Neural cell (in vitro differentiated cells): ENCODE data around the gene DNAI1. TPM values are rescaled to one million over a fixed set of nuclear protein-coding genes. Genes with fewer than 3 reads are reported as not detected.

ENCODE experiments used
- H2AFZ ChIP-seq: fragments of 200-600, 300-800 bp; sonication (generic), shearing (Covaris generic); 2 replicates; pipeline ENCODE4 v1.6.0; 2014; ENCODE audit warnings: low read depth, mild to moderate bottlenecking, antibody characterized with exemption, low read length, moderate library complexity
- H3F3A ChIP-seq: fragments of 200-600 bp; shearing (Covaris generic); 2 replicates; pipeline ENCODE4 v1.6.1; 2016; ENCODE audit warnings: mild to moderate bottlenecking, moderate library complexity, mixed read lengths, antibody characterized with exemption, low read length; ENCODE audit not compliant: insufficient read depth, poor library complexity, severe bottlenecking
- H3K27ac ChIP-seq: fragments of 200-600, 300-800 bp; sonication (generic), shearing (Covaris generic); 2 replicates; pipeline ENCODE4 v1.5.1; 2014; ENCODE audit warnings: mild to moderate bottlenecking, low read length, moderate library complexity
- H3K27me3 ChIP-seq: fragments of 300-800, 200-600 bp; sonication (generic), shearing (Covaris generic); 2 replicates; pipeline ENCODE4 v1.6.0; 2014; ENCODE audit warnings: mild to moderate bottlenecking, low read depth, low read length, moderate library complexity; ENCODE audit not compliant: insufficient read depth
- H3K36me3 ChIP-seq: fragments of 300-800, 200-600 bp; sonication (generic), shearing (Covaris generic); 2 replicates; pipeline ENCODE4 v1.5.1; 2014; ENCODE audit warnings: mild to moderate bottlenecking, antibody characterized with exemption, low read length, moderate library complexity; ENCODE audit not compliant: insufficient read depth
- H3K4me2 ChIP-seq: fragments of 300-800, 200-600 bp; sonication (generic), shearing (Covaris generic); 2 replicates; pipeline ENCODE4 v1.6.0; 2014; ENCODE audit warnings: mild to moderate bottlenecking, low read length
- H3K4me3 ChIP-seq: fragments of 300-800, 200-600 bp; sonication (generic), shearing (Covaris generic); 2 replicates; pipeline ENCODE4 v1.5.1; 2014; ENCODE audit warnings: mild to moderate bottlenecking, low read length, moderate library complexity
- H3K79me2 ChIP-seq: fragments of 200-600 bp; shearing (Covaris generic); replicated peaks from 2 replicates; pipeline ENCODE4 v1.6.0; 2014; ENCODE audit warnings: mild to moderate bottlenecking, low read length, moderate library complexity; ENCODE audit not compliant: insufficient read depth
- H3K9ac ChIP-seq: fragments of 300-800, 200-600 bp; sonication (generic), shearing (Covaris generic); 2 replicates; pipeline ENCODE4 v1.6.1; 2016; ENCODE audit warnings: mild to moderate bottlenecking, low read length, mixed read lengths
- H3K9me2 ChIP-seq: fragments of 200-600 bp; shearing (Covaris generic); 2 replicates; pipeline ENCODE4 v1.6.1; 2016; ENCODE audit warnings: mild to moderate bottlenecking, low read length, mixed read lengths; ENCODE audit not compliant: insufficient read depth
- H3K9me3 ChIP-seq: fragments of 200-600, 300-800 bp; sonication (generic), shearing (Covaris generic); 2 replicates; pipeline ENCODE4 v1.6.1; 2016; ENCODE audit warnings: mild to moderate bottlenecking, mixed run types, low read length, moderate library complexity, mixed read lengths
- H4K20me1 ChIP-seq: fragments of 200-600 bp; shearing (Covaris generic); 2 replicates; pipeline ENCODE4 v1.6.1; 2016; ENCODE audit warnings: mild to moderate bottlenecking, mixed run types; ENCODE audit not compliant: insufficient read depth
- EP300 ChIP-seq: fragments of 450-650 bp; conservative IDR thresholded peaks from 2 replicates; pipeline ENCODE4 v1.6.1; 2014; ENCODE audit warnings: antibody characterized with exemption, mild to moderate bottlenecking, moderate library complexity; ENCODE audit not compliant: poor library complexity, severe bottlenecking
- EZH2 ChIP-seq: fragments of 200-600, 300-800 bp; shearing (Covaris generic), sonication (generic); IDR thresholded peaks from 2 replicates; pipeline ENCODE4 v1.6.1; 2014; ENCODE audit warnings: antibody characterized with exemption, low read length, borderline replicate concordance, mild to moderate bottlenecking; ENCODE audit not compliant: insufficient read depth, poor library complexity, severe bottlenecking
- MXI1 ChIP-seq: fragments of 450-650 bp; conservative IDR thresholded peaks from 2 replicates; pipeline ENCODE4 v1.6.1; 2014; ENCODE audit warnings: antibody characterized with exemption, mild to moderate bottlenecking; ENCODE audit not compliant: poor library complexity, severe bottlenecking
- POLR2AphosphoS5 ChIP-seq: IDR thresholded peaks from 2 replicates; pipeline ENCODE4 v1.6.1; 2012
- RAD21 ChIP-seq: fragments of 450-650 bp; conservative IDR thresholded peaks from 2 replicates; pipeline ENCODE4 v1.6.1; 2014; ENCODE audit warnings: antibody characterized with exemption, mild to moderate bottlenecking, moderate library complexity
- SMC3 ChIP-seq: fragments of 450-650 bp; conservative IDR thresholded peaks from 2 replicates; pipeline ENCODE4 v1.6.1; 2014; ENCODE audit warnings: antibody characterized with exemption, mild to moderate bottlenecking, moderate library complexity; ENCODE audit not compliant: poor library complexity
- TAF1 ChIP-seq: IDR thresholded peaks from 2 replicates; pipeline ENCODE4 v1.6.1; 2012; ENCODE audit warnings: low read depth
- polyA plus RNA-seq: library from polyadenylated mRNA; depleted of rRNA; stranded (reverse); fragments of >200 nt; gene quantifications from 2 replicates; pipeline ENCODE4 v1.2.3, GENCODE V29; 2014
- TF ChIP-seq, protein P1 (sequence below): IDR thresholded peaks from 2 replicates; pipeline ENCODE4 v1.6.1; 2012; ENCODE audit warnings: borderline replicate concordance
- TF ChIP-seq, protein P2 (sequence below): fragments of 450-650 bp; IDR thresholded peaks from 2 replicates; pipeline ENCODE4 v1.5.1; 2014; ENCODE audit warnings: antibody characterized with exemption, mild to moderate bottlenecking, moderate library complexity; ENCODE audit not compliant: poor library complexity, severe bottlenecking

Gene DNAI1
- polyA plus RNA-seq, 1 donor from 2014 or later, result 0.99 TPM

DNA sequence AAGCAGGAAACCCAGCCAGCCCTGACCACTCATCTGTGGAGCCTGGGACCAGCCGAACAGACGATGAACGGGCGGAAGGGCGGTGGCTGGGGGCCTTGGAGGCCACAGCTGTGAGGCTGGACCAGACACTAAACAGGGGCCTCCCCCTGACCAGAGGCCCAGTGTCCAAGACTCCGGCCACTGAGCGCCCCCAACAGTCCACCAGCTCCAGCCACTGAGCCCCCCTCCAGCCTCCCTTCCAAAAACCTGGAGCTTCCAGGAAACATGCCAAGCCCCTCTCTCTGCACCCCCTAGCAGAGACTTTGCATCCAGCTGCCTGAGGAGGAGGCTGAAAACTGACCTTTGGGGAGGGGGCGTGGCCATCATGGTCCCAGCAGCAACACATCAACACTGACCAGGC lies 107.7 kb downstream of the DNAI1 start:
- H3K27me3 ChIP-seq, result no peaks in the 10 kb centered on the region
- H3K4me2 ChIP-seq, result no peak overlapping the region
- H4K20me1 ChIP-seq, result no peaks in the 10 kb centered on the region
- no peaks in the 10 kb centered on the region for H3K9me2 ChIP-seq
- H3K9ac ChIP-seq, result peak overlapping the region; percentile 3
- H3K36me3 ChIP-seq, result peaks cover 8% of the 10 kb centered on the region
- no peak overlapping the region for H2AFZ ChIP-seq
- peaks cover 6% of the 10 kb centered on the region for H3K79me2 ChIP-seq
- TF ChIP-seq MXI1 (no peak), EZH2 (no peak), RAD21 (no peak), SMC3 (no peak), POLR2AphosphoS5 (no peak), EP300 (no peak), TAF1 (no peak)
- TF ChIP-seq, protein P1, sequence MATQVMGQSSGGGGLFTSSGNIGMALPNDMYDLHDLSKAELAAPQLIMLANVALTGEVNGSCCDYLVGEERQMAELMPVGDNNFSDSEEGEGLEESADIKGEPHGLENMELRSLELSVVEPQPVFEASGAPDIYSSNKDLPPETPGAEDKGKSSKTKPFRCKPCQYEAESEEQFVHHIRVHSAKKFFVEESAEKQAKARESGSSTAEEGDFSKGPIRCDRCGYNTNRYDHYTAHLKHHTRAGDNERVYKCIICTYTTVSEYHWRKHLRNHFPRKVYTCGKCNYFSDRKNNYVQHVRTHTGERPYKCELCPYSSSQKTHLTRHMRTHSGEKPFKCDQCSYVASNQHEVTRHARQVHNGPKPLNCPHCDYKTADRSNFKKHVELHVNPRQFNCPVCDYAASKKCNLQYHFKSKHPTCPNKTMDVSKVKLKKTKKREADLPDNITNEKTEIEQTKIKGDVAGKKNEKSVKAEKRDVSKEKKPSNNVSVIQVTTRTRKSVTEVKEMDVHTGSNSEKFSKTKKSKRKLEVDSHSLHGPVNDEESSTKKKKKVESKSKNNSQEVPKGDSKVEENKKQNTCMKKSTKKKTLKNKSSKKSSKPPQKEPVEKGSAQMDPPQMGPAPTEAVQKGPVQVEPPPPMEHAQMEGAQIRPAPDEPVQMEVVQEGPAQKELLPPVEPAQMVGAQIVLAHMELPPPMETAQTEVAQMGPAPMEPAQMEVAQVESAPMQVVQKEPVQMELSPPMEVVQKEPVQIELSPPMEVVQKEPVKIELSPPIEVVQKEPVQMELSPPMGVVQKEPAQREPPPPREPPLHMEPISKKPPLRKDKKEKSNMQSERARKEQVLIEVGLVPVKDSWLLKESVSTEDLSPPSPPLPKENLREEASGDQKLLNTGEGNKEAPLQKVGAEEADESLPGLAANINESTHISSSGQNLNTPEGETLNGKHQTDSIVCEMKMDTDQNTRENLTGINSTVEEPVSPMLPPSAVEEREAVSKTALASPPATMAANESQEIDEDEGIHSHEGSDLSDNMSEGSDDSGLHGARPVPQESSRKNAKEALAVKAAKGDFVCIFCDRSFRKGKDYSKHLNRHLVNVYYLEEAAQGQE, result no peak
- TF ChIP-seq, protein P2, sequence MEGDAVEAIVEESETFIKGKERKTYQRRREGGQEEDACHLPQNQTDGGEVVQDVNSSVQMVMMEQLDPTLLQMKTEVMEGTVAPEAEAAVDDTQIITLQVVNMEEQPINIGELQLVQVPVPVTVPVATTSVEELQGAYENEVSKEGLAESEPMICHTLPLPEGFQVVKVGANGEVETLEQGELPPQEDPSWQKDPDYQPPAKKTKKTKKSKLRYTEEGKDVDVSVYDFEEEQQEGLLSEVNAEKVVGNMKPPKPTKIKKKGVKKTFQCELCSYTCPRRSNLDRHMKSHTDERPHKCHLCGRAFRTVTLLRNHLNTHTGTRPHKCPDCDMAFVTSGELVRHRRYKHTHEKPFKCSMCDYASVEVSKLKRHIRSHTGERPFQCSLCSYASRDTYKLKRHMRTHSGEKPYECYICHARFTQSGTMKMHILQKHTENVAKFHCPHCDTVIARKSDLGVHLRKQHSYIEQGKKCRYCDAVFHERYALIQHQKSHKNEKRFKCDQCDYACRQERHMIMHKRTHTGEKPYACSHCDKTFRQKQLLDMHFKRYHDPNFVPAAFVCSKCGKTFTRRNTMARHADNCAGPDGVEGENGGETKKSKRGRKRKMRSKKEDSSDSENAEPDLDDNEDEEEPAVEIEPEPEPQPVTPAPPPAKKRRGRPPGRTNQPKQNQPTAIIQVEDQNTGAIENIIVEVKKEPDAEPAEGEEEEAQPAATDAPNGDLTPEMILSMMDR, result no peak
- H3F3A ChIP-seq, result no peaks in the 10 kb centered on the region
- no peak overlapping the region for H3K4me3 ChIP-seq
- no peaks in the 10 kb centered on the region for H3K9me3 ChIP-seq
- H3K27ac ChIP-seq, result no peak overlapping the region

DNA sequence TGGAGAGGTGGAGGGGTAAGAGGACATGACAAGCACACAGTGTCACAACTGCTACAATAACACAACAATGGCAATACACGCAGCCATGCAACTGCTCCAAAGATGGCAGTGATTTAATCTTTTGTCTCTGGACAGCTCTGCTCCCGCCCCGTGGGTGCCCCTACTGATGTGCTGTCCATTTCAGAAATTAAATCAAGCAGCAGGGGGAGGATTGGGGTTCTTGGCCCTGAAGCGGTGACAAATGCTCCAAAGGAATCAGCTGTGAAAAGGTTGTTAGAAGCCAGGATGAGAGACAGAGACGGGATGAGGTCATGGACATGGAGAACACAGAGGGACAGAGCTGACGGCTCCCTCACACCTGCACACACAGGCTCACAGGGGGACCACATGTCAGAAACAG lies 108.4 kb downstream of the DNAI1 start:
- TF ChIP-seq EZH2 (no peak), EP300 (no peak)
- H3K36me3 ChIP-seq, result peaks cover 4% of the 10 kb centered on the region
- H3K4me3 ChIP-seq, result no peak overlapping the region
- no peak overlapping the region for H2AFZ ChIP-seq
- H3K4me2 ChIP-seq, result no peak overlapping the region
- H4K20me1 ChIP-seq, result no peaks in the 10 kb centered on the region
- no peak overlapping the region for H3K27ac ChIP-seq
- H3K9ac ChIP-seq, result no peak overlapping the region
- H3F3A ChIP-seq, result no peaks in the 10 kb centered on the region
- no peaks in the 10 kb centered on the region for H3K9me2 ChIP-seq
- H3K27me3 ChIP-seq, result no peaks in the 10 kb centered on the region
- H3K9me3 ChIP-seq, result no peaks in the 10 kb centered on the region
- peaks cover 6% of the 10 kb centered on the region for H3K79me2 ChIP-seq

DNA sequence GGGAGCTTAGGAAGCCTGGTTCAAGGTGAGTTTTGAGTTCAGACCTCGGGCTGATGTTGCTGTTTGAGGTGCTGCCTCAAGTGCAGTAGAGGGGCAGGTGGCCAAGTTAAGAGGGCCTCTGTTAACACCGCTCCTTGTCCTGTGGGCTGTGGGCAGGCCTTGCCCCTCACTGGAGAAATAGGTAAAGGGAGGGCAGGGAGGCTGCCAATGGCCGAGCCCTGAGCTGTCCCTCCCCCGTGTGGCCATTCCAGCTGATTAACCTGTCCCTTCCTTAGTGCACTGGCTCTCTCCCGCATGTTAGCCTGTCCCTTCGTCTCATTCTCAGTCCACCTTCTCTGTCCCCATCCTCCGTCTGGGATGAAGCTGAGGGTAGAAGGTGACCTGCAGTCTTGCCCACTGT lies 109.5 kb downstream of the DNAI1 start:
- no peak overlapping the region for H3K27ac ChIP-seq
- no peak overlapping the region for H3K9ac ChIP-seq
- no peaks in the 10 kb centered on the region for H3K36me3 ChIP-seq
- no peaks in the 10 kb centered on the region for H3K9me2 ChIP-seq
- no peak for TF ChIP-seq EZH2
- no peak for TF ChIP-seq POLR2AphosphoS5
- TF ChIP-seq, protein P1, result no peak
- no peak for TF ChIP-seq SMC3
- TF ChIP-seq RAD21, result no peak
- TF ChIP-seq, protein P2, result no peak
- no peak for TF ChIP-seq MXI1
- TF ChIP-seq EP300, result no peak
- TF ChIP-seq TAF1, result no peak
- H2AFZ ChIP-seq, result no peak overlapping the region
- no peak overlapping the region for H3K4me3 ChIP-seq
- H3K4me2 ChIP-seq, result no peak overlapping the region
- no peaks in the 10 kb centered on the region for H4K20me1 ChIP-seq
- no peaks in the 10 kb centered on the region for H3F3A ChIP-seq
- peaks cover 12% of the 10 kb centered on the region for H3K79me2 ChIP-seq
- H3K9me3 ChIP-seq, result no peaks in the 10 kb centered on the region
- H3K27me3 ChIP-seq, result no peaks in the 10 kb centered on the region
